SHP77 treated with DMSO at 0.1 percent for 48 hours (cell line): ENCODE results near the gene SOCS1.
"Not testable (repeated sequence)": the region's sequence is repeated elsewhere in the genome, so short reads cannot be mapped to it uniquely, and the experiment has no call there.

Experiments
- DNase-seq: peaks from one replicate; lab custom pipeline; 2025; lab: John Stamatoyannopoulos, UW

The SOCS1 gene

DNA sequence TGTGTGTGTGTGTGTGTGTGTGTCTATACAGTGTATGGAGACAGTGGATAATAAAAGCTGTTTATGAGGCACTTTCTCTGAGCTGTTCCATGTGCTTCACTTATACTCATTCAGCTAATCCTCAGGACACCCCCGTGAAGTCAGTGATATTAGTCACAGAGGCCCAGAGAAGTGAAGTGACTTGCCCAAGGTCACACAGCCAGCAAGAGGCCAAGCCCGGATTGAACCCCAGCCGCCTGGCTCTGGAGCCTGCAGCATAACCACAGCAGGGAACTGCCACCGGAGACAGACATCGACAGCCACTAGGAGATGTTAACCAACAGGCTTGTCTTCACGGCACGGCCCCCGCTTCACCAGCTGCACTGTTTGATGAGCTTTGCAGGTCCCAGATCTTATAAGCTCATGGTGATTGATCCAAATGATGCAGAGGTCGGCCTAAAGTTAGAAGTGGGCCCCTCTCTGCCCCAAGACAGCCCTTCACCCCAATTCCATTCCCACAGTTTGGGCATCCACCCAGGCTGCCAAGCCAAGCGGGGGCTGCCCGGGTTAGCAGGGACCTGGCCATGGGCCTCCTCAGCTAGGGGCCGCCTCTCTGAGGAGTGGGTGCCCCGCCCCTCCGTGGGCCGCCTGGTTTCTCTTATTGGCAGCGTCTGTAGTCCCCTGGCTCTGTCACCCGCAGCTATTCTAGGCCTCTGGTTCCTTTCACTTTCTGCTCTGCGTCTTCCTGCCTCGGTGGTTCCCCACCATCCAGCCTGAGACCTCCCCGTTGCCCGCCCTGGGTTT lies 30.9 kb downstream of the SOCS1 start:
- DNase-seq, result no peak

DNA sequence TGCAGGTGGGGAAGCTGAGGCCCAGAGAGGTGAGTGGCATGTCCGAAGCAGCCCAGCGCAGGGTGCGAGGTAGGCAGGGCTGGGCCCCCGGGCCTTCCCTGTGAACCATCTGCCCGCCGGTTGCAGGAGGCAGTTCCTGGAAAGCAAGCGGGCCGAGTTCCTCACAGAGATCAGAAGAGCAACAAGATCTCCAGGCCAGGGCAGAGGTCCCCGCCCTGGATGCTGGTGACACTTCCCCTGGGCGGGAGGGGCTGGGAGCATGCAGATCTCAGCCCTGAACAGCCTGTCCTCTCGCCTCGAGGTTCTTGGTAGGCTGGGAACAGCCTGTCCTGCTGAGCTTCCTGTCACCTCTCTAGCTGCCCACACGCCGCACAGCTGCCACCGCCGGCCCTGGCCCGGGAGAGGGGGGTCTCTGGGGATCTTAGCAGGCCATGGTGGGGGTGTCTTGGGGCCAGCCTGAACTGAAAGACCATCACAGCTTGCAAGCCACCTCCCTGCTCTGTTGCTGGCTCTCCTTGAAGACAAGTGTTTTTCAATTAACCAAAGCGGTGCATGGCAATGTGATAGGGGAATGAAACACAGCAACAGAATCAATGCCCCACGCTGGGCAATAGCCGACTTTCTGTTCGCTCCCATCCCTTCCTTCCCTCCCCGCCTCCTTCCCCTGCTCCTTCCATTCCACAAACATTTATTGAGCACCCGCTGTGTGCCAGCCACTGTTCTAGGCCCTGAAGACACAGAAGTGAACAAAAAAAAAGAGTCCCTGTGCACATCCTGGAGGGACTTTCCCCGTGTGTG lies 31.7 kb downstream of the SOCS1 start:
- no peak for DNase-seq

DNA sequence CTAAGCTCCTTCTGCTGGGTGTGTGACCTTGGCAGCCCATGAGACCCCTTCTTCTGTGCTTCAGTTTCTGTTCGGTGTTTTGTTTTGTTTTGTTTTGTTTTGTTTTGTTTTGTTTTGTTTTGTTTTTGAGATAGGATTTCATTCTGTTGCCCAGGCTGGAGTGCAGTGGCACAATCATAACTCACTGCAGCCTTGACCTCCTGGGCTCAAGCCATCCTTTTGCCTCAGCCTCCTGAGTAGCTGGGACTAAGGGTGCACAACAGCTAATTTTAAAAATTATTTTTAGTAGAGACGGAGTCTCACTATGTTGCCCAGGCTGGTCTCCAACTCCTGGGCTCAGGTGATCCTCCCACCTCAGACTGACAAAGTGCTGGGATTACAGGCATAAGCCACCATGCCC lies 35.5 kb downstream of the SOCS1 start:
- DNase-seq, result not testable (repeated sequence)

DNA sequence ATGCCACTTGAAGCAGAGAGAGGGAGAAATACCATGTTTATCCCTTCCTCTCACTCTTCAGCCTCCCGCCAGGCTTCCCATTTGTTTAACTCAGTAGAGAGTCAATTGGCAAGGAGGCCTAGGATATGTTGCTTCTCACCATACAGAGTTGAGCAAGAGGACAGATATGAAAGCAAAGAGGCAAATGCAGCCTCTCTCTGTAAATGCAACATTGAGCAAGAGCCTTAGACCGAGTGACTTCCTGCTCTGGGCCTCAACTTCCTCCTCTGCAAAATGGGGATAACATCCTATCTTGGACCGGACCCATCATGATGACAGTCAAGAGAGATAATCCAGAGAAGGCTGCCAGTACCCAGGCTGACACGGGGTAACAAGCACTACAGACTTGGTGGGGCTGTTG lies 36.8 kb downstream of the SOCS1 start:
- DNase-seq, result no peak

DNA sequence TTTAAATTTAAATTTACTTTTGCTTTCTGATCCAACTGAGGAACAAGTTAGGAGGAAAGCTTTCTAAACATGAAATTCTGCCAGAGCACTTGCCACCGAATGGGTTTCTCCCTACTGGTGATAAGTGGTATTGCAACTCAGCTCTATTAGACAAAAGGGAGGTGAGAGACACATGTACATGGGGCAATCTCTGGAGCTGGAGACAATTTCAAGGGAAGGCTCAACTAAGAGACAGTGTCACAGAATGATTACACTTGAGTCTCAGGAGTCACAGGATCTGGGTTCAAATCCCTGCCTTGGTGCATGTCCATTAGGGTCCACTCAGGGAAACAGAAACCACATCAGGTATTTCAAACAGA lies 37.4 kb downstream of the SOCS1 start:
- no peak for DNase-seq

DNA sequence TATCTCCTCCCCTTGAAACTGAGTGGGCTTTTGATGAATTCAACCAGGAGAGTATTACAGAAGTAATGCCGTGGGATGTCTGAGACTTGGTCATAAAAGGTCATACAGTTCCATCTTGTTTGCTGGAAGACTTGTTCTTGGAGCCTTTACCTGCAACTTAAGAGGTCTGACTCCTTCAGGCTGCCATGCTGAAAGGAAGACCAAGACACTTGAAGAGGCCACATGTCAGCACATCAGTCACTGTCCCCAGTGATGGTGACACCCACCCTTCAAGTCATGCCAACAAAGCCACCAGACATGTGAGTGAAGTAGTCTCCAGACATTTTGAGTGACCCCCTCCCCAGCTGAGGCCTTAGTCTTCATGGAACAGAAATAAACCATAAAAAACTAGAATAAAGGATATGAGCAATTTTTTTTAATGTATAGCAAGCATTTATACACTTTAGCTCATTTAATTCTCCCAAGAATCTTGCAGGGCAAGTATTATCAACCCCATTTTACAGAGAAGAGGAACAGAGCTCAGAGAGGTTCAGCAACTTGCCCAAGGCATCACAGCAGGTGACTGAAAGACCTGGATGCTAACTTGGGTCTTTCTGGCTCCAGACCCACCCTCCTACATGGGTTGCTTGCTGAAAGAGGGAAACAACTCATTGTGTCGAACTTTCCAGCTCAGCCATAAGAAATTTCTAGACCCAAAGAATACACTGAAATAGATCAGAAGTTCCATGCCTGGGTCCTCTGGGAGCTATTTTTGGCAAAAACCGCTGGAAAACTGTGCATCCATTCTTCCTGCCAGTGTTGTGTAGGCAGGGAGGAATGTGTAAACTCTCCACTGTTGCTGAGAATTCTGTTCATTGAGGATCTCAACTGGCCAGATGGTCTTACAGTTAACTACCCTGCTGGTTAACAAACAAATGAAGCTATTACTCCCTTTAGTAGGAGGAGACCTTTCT lies 38.1 kb downstream of the SOCS1 start:
- no peak for DNase-seq

DNA sequence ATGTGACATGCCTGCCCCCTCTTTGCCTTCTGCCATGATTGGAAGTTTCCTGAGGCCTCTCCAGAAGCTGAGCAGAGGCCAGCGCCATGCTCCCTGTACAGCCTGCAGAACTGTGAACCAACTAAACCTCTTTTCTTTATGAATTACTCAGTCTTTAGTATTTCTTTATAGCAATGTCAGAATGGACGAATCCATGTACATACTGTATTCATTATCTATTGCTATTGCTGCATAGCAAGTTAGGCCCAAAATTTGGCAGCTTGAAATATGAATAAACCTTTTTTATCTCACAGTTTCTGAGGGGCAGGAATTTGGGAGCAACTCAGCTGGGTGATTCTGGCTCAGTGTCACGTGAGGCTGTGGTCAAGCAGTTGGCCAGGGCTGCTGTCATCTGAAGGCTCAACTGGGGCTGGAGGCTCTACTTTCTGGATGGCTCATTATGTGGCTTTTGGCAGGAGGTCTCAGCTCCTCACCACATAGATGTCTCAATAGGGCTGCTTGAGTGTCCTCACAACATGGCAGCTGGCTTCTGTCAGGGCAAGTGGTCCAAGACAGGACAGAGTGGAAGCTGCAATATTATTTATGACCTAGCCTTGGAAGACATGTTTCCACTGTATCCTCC lies 40.0 kb downstream of the SOCS1 start:
- no peak for DNase-seq

DNA sequence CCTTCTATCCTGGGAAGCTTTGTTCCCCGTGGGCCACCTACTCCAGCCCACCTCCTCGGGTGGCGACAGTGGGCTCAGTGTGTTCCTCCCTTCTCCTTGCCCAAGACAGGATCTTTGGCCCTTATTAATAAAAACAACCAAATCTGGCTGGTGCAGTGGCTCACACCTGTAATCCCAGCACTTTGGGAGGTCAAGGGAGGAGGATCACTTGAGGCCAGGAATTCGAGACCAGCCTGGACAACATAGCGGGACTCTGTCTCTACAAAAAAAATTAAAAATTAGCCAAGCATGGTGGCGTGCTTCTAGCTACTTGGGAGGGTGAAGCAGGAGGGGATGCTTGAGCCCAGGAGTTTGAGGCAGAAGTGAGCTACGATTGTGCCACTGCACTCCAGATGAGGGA lies 42.2 kb downstream of the SOCS1 start:
- no peak for DNase-seq

DNA sequence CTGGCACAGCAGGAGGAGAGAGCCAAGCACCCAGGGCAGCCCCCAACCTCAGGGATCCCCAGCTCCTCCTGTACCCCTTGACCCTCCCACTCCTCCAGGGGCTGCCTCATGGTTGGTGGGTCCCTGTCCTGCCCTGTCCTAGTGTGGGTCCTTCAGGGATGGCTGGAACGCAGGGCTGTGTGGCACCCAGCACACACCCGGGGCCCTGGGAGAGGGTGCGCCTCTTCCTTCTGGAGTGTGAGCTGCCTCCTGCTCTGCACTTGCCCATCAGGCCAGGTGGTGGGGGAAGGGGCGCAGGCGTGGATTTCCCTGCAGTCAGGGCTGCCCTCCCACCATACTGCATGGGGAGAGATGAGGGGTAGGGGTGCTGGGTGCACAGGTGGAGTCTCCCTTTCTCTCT lies 42.6 kb downstream of the SOCS1 start:
- no peak for DNase-seq

DNA sequence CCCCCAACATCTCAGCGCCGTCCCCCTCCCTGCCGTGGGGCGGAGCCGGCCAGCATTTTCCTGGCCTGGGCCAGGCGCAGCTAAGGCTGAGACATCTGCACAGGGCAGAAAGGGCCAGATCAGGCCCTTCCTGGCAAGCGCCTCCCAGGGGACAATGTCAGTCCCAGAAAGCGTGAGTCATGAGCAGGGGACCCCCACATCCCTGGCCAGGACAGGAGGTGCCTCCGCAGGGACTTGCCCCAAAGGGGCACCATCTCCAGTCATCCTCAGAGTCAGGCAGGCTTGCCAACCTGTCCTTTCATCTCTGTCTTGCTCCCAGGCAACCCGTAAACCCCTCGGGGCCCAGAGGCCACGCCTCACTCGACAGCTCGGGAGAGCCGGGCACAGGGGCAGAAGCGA lies 43.2 kb downstream of the SOCS1 start:
- no peak for DNase-seq

DNA sequence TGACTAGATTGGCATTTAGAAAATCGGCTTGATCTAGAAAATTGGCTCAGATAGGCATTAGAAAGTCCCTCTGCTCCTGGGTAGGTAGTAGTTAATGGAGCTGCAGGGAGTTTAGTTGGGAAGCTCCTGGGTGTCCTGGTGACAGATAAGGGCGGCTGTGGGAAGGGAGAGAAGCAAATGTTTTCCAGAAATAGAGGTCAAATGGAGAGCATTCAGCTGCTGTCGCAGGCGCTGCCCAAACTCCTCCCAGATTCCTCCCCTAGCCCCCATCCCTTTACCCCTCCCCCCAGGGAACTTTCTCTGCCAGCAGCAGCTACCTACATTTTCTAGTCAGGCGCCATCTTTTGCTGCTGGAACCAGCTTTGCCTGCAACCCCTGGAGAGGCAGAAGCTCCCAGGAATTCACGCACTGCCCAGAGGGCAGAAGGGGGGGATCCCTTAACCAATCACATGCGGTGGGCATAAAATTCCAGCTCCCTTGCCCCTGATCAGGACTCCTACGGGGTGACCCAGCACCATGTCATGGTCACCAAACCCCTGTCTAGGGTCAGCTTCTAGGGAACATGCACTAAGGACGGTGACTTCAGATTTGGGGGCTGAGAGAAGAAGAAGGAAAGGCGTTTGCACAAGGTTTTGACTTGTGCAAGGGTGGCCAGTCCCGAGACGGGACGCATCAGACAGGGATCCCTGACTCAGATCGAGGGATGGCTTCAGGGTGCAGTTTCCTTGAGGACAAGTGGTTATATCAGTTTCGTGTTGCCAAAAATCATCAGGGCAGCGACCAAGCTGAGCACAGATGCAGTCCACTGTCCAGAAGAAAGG lies 43.8 kb downstream of the SOCS1 start:
- no peak for DNase-seq

DNA sequence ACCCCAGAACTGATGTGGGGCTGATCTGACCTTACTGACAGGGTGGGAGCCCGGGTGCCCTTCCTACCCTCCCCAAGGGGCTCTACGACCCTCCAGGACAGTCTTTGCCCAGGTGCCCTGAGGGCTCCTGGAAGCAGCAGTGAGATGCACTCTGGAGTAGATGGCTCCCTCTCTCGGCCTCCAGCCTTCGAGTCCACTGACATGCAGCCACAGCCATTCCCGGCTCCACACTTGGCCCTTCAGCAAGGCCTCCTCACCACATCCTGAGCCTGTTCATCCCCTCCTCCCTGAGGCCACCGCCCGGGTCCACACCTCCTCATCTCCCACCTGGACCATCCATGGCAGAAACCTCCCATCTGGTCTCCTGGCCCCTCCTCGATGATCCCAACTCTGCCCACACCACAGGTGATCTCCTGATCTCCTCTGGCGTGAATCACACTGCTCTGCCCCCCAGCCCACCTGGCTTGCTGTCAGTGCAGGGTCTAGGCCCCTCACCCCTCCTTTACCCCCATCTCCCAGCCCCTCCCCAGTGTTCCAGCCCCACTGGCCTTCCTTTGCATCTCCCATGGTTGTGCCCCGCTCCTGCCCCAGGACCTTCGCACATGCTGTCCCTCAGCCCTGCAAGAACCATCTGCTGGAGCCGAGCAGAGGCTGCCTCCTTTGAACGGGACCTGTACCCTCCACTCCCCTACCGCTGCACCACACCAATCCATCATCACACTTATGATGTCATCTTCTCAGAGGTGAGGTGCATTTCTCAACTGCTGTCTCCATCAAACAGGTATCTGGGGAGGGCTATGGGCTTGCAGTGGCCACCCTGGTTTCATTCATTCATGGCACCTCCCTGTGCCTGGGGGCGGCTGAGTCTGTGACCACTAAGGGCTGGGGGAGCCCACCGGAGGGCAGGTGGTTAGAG lies 44.7 kb downstream of the SOCS1 start:
- DNase-seq, result no peak

DNA sequence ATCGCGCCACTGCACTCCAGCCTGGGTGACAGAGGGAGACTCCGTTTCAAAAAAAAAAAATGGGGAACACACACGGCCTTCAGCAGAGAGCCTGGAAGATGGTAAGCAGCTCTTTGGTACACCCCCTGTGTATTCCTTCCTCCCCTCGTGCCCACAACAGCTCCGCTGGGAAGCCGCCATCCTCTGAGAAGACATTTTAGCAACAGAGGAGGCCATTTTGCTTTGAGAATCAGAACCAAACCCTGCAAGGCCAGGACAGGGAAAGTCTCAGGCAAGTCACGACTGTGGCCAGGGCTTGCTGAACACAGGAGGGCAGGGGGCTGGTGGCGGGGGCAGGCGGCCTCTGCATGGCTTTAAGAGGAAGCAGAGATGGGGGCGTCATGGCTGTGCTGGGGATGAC lies 45.7 kb downstream of the SOCS1 start:
- no peak for DNase-seq

DNA sequence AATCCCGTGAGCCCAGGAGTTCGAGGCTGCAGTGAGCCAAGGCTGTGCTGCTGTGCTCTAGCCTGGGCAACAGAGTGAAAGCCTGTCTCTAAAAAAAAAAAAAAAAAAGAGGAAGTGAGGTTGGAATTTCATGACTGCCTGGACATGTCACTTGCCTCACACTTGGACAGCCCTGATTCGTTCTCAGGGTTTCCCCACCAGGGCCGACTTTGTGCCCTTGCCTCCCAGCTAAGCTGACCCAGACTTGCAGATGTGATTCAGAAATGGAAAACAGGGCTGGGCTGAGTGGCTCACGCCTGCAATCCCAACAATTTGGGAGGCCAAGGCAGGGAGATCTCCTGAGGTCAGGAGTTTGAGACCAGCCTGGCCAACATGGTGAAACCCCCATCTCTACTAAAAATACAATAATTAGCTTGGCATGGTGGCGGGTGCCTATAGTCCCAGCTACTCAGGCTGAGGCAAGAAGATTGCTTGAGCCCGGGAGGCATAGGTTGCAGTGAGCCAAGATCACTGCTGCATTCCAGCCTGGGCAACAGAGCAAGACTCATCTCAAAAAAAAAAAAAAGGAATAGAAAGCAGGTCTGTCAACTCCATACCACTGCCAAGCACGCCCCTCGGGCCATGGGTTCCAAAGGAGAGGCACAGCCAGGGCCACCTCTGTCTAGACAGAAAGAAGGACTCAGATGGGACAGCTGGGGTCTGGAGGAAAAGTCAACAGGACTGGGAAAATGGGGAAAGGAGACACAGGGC lies 46.9 kb downstream of the SOCS1 start:
- DNase-seq, result no peak

DNA sequence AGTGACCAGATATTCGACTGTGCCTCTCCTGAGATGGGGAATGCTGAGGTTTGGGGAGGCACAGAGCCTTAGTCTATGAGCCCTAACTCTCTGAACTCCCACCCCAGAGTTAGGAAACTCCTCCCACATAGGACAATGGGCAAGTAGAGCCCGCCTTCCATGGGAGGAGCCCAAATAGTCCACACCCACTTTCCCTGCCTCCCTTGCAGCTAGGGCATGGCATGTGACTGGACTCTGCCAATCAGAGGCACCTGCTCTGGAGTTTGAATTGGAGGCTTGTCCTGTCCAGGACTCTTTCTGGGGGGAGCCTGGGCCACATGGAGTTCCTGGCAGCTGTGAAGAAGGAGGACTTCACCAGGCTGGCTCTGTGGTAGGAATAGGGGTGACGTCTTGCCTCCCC lies 48.4 kb downstream of the SOCS1 start:
- DNase-seq, result no peak

DNA sequence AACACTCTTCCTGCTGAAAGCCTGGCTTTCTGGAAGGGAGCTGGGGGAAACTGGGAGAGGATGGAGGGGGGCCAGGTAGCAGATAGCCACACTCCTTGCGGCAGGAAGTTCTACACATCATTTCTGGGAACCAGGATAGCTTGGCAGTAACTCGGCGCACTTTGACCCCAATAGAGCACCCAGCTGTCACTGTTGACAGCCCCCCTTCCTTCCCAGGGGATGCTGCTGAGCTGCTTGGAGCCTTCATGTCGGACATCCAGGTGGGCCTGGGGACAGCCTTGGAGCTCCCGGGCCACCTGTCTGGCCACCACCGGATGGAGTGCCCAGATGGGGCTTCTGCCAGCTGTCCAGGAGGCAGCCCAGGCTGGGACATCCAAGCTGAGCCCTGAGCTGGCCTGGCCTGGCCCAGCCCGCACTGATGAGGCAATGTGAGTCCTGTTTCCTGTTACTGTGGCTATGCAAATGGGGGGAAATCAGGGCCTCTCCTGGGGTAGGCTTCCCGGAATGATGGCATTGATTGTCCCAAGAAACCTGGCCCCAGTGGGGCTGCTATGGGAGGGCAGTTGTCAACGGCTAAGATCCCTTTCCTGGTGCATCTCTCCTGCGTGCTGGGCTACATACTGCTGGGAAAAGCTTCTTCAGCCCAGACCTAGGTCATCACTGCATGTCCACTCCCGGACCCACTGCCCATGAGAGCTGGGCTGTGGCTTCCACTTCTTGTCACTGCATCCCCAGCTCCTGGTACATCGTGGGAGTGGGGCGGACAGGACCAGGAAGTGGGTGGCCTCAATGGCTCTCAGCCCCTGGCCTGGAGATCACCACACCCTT lies 50.0 kb downstream of the SOCS1 start:
- no peak for DNase-seq

DNA sequence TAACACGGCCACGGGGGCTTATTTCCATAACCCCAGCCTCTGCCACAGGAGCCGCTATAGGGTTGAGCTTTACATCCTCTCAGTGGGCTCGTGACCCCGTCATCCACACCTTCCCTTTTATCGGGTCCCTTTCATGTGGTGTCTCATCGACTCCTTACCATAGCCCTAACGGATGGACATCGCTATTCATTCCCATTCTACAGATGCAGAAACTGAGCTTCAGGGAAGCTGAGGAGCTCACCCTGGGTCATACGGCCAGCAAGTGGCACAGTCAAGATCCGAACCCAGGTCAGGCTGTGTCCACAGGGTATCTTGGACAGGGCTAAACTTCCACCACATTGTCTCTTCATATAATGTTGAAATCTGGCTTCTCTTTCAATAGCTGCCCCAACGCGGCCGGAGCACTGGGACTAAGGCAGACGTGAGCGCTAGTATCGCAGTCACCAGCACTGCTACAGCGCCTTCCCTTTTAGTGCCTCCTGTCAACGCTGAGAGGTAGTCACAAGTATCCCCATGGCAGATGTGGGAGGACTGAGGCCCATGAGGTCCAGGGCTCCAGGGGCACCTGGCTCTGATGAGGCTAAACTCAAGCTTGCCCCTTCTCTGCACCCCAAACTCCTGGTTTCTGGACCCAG lies 50.8 kb downstream of the SOCS1 start:
- no peak for DNase-seq

DNA sequence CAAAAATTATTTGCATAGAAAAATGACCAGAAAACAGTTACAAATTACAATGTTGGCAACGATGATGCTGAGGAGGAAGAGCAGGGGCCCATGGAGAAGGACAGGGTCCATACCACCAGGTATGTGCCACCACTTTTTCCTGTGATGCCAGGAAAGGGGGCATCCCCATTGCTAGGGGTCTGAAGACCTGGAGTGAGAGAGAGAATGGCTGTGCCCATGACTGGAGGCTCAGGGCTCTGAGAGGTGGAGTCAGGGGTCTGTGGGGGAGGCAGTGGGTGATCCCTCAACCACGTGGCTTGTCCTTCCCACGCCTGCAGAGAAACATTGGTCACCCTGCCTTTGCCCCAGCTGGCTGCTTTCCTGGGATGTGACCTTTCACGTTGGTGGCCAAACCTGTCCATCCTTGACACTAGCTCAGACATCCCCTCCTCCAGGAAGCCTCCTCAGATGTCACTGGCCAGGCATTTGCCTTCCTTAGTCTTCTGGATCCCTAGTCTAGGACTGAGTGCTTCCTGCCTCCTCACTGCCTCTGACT lies 51.4 kb downstream of the SOCS1 start:
- DNase-seq, result no peak
